GM21390 (cell line): ENCODE data around the gene KDM5B.
"Not testable (repeated sequence)": the region's sequence is repeated elsewhere in the genome, so short reads cannot be mapped to it uniquely, and the experiment has no call there.

ENCODE experiments used
- ATAC-seq: cut with Tn5 transposase; IDR thresholded peaks from one replicate; pipeline ENCODE4 v1.9.1; 2021; ENCODE audit not compliant: unreplicated experiment

KDM5B gene

DNA sequence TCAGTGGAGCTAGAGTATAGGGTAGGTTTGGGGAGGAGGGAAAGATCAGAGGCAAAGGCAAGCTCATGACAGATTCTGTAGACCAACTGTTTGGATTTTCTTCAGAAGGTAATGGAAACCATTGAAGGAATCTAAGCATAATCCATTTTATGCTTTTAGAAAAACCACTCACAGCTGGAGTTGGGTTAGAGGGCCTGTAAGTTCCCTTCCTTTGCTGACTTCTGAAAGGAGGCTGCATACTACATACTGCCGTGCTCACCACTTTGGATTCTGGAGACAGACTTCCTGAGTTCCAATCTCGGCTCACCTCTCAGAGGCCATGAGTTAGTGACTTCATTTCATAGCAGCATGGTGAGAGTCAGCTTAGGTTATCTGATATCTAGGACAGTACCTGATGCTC lies 91.6 kb downstream of the KDM5B start:
- ATAC-seq: no peak

DNA sequence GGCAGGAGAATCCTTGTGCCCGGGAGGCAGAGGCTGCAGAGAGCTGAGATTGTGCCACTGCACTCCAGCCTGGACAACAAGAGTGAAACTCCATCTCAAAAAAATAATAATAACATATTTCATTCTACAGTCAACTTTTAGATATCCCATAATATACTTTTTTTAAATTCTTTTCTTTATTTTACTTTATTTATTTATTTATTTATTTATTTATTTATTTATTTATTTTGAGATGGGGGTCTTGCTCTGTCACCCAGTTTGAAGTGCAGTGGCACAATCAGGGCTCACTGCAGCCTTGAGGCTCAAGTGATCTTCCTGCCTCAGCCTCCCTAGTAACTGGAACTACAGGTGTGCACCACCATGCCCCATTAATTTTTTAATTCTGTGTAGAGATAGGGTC lies 94.0 kb downstream of the KDM5B start:
- ATAC-seq: not testable (repeated sequence)

DNA sequence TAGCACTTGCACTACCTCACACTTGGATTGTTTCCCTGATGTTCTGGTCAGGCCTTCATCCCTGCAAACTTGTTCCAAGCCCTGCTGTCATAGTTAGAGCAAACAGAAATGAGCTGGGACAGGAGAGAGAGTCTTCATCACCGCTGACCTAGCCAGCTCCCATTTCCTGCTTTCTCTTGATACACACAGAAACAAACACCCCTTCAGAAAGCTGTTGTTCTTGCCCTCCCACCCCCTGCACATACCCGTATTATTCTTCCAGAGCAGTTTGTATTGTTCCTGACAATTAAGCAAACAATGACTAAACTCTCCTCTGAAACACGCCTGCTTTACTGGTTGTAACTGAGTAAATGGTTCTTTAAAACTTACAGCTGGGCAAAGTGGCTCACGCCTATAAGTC lies 95.1 kb downstream of the KDM5B start:
- ATAC-seq: no peak

DNA sequence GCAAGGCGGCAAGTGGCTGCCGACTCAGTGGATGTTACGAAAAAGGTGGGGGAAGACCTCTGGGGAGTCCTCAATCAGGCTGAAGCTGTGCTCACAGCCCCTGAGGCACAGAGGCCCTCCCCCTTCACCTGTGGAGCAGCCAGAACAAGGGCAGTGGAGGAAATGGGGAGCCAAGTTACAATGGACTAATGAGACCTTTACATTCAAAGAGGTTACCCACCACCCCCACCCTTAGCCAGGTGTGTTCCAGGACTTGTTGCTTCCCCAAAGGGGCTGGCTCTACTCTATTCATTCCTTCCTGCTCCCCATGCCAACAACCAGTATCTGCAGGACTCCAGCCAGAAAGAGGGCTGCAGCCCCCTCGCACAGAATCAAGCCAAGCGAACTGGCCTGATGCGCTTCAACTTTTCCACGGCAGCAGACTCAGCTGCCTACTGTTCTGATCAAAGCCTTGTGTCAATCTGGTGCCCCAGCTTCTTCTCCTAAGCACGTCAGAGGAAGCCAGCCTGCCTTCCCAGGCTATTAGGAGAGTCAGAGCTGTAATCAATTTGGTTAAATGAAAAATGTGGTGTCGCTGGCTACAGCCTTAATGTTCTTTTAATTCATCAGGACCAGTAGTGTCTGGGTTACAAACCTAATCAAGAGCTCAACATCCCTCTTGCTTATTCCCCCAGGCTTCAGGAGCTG lies 96.1 kb downstream of the KDM5B start:
- ATAC-seq: no peak

DNA sequence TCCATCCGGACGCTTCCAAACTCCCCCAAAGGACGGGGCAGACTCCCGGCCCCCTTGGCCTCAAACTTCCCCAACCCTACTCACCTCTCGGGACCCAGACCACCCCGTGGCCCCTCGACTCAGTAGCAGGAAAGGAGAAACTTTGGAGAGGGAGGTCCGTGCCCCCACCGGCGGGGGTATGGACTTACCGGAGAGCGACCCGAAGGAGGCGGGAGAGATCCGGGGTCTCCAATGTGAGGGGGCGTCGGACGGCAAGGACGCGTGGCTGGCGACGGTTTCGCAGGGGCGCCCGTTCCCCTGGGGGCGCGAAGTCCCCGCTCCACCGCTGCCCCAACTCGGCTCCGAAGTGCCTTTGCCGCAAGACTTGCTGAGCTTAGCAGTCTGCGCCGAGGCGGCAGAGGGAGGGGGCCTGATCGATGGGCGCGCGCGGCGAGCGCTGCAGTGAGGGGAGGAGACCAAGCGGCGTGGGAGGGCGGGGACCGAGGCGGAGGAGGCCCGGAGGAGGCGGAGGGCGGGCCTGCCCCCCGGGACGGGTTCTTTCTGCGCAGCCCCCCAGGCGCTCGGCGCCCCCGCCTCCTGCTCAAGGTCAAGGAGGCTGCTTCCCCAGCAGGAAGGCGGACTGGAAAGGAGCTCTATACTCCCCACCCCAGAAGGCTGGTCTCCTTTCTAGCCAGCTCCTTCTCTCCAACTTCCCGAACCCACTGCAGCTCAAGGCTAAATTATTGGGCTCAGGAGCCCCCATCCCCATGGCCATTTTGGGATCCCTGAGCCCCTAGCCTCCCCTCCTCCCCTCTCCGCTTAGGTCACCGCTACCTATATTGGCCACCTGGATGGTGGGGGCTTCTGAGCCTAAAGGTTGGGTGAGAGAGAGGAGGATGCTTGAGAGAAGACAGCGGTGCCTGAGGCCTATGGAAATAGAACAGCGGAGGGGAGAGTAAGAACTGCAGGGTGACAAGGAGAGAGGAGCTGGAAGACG lies 97.9 kb downstream of the KDM5B start, which contains the start of gene SYT2:
SYT2 (minus strand) TSS at position 385 of the 976 bp plus-strand sequence. CDS start 104,682 bp downstream, outside the sequence.
- no peak for ATAC-seq

DNA sequence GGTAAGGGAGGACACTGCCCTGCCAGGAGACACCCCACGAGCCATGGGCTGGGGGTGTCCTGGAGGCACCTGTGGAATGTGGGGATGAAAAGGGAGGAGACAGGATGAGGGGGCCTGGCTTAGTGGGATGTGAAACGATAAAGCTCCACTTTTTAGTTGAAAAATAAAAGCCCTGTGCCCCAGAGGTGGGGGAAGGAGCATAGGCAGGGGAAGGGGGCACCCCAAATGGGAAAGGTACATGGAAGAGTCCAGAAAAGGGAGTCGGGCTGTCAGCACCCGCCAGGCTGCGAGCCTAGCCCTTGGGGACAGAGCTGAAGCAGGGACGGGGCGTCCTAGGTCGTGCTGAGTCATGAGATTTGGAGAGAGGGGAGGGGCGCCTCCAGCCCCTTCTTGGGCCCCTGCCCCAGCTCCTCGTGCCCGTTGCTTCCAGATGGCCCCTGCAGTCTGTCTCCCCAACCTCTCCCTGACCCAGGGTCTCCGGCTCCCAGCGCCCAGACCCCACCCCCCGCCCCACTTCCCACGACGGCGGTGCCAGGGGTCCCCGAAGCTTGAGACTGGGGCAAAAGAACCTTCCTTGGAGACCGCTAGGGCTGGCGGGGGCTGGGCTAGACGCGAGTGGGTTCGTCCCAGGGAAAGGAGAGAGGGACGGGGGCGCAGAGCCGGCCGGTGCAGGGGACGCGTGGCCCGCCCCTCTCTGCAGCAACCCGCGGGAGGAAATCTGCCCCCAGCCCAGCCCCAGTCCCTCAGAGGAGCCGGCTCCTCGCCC lies 98.8 kb downstream of the KDM5B start:
- no peak for ATAC-seq

DNA sequence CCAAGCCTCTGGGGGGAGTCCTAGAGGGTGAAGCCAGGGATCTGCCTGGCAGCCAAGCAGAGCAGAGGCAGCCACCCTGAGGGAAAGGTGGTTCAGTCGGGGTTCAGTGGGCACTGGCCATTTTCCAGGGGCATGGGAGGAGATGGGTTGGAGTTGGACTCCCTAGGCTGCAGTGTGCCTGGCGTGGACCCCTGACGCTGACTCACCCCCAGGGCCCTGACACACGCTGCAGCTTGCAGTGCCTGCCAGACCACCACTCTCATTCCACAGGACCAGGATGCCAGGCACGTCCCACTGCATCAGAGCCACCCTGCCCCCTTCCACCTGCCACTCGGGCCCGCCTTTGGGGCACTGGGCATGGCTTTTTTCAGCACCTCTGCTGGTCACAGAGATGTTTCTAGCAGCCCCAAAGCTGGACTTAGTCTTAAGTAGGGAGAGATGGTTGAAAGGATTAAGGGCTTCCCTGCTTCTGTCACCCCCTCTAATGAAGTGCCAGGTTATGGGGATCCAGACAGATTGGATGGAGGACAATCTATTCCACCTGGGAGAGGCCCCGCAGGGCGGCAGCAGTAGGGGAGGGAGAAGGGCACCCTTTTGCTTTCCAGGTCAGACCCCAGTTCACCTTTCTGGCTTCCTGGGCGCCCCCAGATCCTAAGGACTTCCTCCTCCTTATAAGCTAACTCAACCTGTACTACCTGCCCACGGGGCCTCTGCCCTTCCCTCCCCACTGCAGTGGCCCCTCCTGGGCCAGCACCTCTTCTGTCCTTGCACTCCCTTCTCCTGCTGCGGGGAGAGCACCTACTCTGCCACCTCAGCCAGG lies 99.6 kb downstream of the KDM5B start:
- ATAC-seq: no peak

DNA sequence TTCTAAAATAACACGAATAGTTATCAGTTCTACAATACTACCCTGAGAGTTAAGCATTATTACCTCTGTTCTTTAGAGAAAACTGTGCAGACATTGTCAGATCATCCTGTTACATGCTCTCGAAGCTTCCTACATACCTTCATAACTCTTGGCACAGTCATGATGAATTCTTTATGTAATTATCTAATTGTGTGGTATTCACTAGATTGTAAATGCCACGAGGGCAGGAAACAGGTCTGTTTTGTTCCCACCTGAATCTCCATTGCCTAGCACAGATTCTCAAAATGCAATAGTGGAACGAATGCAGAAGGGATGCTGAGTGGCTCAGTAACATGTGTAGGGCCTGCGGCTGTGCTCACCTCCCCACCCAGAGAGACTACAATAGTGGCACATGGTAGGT lies 101.4 kb downstream of the KDM5B start:
- no peak for ATAC-seq

DNA sequence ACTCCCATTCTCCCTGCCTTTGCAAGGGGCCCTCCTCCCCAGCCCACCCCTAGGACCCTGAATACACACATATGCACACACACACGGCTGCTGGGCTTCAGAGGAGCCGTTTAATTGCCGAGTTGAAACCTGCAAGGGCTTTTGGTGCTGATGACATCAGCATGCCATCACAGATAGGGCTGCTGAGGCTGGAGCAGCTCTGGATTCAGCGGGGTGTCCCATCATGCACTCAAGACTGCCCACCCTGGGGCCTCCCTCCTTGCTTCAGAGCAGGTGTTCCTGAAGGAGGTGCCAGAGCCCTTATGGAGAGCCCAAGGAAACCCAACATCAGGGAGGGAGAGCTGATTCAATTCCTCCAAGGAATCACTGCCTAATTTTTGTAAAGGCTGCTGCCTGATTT lies 103.6 kb downstream of the KDM5B start:
- ATAC-seq: no peak

DNA sequence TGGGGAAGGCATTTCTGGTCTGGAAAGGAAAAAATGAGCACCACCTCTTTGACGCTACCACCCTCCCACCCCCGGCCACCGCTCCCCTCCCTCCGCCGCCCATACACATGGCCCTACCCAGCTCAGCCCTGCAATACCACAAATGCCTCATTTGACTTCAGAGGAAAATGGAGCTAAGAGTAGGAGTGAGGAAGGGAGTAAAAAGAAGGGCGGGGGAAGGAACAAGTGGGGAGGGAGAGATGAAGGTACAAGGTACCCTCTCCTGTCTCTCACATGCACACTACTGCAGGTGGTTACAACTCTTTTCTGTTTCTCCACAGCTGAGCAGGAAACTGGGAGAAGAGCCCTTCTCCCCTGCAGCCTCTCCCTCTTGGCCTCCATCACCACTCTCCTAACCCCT lies 105.0 kb downstream of the KDM5B start:
- no peak for ATAC-seq

DNA sequence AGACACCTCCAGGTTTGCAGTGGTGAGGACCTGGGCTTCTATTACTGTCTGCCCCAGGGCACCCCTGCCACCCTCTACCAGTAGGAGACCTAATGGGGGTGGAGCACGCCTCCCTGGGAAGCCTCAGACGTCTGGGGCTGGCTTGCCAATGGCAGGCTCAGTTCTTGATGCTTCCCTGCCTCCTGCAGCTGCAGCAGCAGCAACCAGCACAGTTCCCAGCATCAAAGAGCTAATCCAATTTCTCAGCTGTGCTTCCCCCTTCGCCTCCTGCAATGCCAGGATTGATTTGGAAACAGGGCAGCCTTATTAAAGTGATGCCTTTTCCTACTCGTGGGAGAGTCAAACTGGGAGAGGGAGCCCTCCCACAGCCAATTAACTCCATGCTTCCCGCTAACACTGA lies 106.1 kb downstream of the KDM5B start:
- no peak for ATAC-seq

DNA sequence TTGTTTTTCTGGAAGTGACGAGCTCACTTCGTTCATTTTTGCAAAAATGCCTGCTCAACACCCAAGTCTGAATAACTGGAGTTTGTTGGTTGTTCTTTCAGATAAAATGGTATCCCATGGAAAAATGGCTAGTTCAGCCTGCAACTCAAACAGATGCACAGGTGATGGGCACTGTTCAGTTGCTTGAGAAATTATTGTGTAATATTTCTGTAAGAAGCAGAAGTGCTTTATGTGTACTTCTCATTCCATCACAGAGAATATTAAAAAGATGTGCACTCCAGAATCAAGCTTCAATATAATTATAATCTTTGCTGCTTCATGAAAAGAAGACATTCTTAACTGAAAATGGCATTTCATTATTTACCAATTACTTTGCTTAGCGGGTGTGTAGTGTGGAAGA lies 107.0 kb downstream of the KDM5B start:
- ATAC-seq: no peak

DNA sequence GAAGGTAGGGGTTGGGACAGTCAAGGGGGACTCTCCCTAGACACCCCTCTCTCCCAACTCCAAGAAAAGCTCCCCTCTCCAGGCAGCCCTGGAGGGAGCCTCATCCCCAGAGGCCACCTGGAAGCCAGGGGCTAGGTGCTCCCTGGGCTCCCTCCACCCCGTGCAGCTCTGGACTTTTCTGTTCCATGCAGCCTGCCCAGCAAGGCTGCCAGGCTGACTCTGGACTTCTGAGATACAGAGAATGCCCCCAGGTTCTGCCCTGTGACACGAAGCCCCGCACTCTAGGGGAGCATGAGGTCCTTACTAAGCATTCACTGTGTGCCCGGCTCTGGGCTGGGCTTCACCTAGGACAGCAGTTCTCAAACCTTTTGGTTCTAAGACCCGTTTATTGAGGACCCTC lies 108.2 kb downstream of the KDM5B start:
- ATAC-seq: no peak

DNA sequence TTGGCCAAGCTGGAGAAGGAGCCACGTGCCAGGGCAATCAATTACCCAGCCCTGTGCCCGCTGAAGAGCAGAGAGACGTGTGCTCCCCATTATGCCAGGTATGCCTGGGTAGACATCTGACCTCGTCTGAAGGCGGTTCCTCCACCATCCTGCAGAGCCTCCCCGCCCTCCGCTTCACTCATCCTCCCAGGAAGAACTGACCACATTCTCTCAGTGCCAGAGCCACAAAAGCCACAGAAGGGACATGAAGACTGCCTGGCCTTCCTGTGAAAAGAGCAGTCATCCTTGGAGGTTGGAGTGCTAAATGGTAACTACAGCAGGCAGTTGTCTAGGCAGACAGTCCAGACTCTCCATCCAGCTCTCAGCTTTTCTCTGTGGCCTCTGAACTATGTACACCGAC lies 109.9 kb downstream of the KDM5B start:
- no peak for ATAC-seq

DNA sequence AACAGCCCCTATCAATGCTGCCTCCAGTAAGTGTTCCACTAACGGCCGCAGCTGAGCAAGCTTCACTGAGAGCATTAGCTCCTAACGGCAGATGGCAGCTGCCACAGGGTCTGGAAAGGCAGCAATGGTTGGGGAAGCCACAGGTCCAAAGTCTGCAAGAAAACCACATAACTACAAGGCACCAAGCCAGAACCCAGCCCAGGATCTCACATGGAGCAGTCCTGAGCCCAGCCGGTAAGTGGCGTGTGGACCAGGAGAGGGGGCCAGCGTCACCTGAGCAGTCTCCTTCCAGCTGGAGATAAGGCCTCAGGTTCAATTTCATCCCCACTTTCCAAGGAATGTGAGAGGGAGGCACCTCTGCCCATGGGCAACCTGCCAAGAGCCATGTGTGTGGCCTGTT lies 111.2 kb downstream of the KDM5B start:
- ATAC-seq: no peak

DNA sequence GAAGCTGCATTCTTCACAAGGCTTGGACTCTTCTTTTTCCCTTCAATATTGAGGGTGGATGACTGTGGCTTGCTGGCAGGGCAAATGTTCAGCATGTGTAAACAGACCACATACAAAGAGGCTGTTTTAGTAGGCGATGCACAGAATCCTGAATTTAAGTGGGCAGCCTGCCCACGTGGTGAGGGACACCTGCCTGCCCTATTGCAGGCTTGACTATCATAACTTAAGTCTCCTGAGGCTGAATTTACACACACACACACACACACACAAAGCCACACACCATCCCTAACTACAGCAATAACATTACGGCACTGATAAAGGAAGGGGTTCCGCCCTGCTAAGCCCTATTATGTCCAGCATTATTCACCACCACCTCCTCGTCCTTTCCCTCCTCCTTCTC lies 113.9 kb downstream of the KDM5B start:
- no peak for ATAC-seq

DNA sequence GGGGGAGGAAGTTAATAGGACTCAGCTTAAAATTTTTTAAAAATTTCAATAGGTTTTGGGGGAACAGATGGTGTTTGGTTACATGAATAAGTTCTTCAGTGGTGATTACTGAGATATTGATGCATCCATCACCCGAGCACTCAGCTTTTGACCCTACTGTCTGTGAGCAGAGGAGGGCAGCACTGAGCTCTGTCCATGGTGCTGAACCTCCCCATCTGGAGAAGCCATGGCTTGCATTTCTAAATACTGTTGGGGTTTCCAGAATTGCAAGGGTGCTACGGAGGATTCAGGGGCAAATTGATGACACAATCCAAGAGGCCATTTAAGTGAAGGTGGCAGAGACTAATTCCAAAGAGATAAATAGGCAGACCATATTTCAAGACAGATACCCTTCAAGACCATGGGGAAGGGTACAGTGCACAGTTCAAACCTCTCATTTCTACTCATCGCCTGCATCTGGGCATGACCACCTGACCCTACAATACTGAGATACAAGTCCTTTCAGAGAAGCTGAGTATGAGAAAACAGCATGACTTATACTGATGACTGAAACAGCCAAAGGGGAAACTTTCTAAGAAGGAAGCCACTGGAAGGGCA lies 115.2 kb downstream of the KDM5B start:
- ATAC-seq: no peak

DNA sequence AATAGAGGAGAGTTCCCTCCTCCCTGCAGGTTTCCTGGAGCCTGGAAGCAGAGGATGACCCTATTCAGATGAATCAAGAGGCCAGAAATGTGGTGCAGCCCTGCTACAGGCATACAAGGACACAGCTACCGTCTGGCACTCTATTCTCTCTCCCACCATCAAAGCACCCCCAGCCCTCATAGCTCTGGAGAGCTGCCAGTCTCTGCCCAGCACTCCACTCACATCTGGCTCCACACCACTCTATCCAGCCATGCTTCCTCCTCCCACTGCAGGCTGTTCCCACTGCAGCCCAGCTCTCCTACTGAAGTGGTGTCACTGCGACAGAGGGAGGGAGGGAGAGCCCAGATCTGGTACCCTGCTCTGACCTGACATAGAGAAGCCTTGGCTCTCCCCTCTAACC lies 116.4 kb downstream of the KDM5B start:
- no peak for ATAC-seq

DNA sequence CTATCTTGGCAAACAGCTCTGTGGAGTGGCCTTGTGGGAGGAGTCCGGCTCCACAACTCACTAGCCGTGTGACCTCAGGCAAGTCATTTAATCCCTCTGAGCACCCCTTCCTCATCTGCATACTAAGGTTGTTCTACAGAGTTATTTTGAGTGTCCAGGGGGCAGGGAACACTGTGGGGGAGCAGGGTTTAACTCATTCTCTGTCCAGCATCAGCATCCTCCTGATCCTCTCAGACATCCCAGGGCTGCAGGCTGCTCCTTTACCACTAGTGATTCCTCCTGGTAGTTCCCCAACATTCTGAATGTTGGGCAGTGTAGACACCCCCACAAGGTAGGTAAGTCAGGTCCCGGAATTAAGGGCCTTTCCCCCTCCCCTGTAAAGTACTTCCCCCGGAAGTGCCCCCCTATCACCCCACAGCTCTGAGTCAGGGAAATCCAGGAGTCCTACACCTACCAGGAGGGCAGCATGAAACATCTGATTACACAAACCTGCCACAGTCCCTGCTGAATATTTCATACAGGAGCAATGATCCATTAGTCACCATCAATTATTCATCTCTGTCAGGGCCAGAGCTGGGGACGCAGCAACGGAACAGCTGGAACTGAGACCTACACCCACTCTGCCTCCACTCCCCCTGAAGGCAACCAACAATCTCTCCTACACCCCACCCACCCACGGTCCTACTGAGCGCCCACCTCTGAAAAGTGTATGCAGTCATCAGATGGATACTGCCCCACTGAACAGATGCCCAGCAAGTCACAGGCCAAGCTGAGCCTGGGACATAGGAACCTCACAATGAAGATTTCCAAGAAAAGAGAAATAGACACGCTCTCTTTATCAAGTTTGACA lies 118.5 kb downstream of the KDM5B start:
- ATAC-seq: no peak
